CD8-positive, alpha-beta memory T cell (primary cell): ENCODE results near the gene IQSEC1. TPM values are rescaled to one million over a fixed set of nuclear protein-coding genes. Genes with fewer than 3 reads are reported as not detected.

Source experiments
- CTCF ChIA-PET: fragments of 350-600 bp; sonication (Branson Sonifier 250); formaldehyde crosslinking; loops from one replicate; lab custom pipeline; 2021; ENCODE audit warnings: antibody characterized with exemption; lab: Charles Lee
- POLR2A ChIA-PET: fragments of 350-600 bp; sonication (Branson Sonifier 250); formaldehyde crosslinking; loops from one replicate; lab custom pipeline; 2021; ENCODE audit warnings: antibody characterized with exemption; lab: Charles Lee
- DNase-seq, 5 donors: peaks; one replicate each; pipeline versions ENCODE4 v3.0.0 to v3.0.0-alpha.2; 2020 to 2022; ENCODE audit warnings: mixed read lengths in 1 of 5
- H3K27ac ChIP-seq: one replicate; pipeline ENCODE4 v1.7.0; 2013; ENCODE audit warnings: low read depth, mild to moderate bottlenecking, low read length, moderate library complexity
- H3K27me3 ChIP-seq: 2 replicates; pipeline ENCODE4 v1.7.0; 2013; ENCODE audit warnings: low read length, mild to moderate bottlenecking; ENCODE audit not compliant: insufficient read depth, poor library complexity, severe bottlenecking
- H3K36me3 ChIP-seq: 2 replicates; pipeline ENCODE4 v1.7.0; 2013; ENCODE audit warnings: mild to moderate bottlenecking, low read length, moderate library complexity; ENCODE audit not compliant: insufficient read depth
- H3K4me1 ChIP-seq: 2 replicates; pipeline ENCODE4 v1.7.0; 2013; ENCODE audit warnings: mild to moderate bottlenecking, low read length, moderate library complexity; ENCODE audit not compliant: insufficient read depth
- H3K4me3 ChIP-seq: 2 replicates; pipeline ENCODE4 v1.7.0; 2013; ENCODE audit warnings: mild to moderate bottlenecking, low read length
- H3K9me3 ChIP-seq: 2 replicates; pipeline ENCODE4 v1.7.0; 2013; ENCODE audit warnings: mild to moderate bottlenecking, low read length
- H3K27ac Mint-ChIP-seq, 8 donors: one replicate each; pipeline ENCODE4 v1.8.0; 2020 to 2021; ENCODE audit warnings: mixed read lengths in 8 of 8, mild to moderate bottlenecking in 6 of 8, inconsistent platforms in 3 of 8, moderate library complexity in 3 of 8
- H3K27me3 Mint-ChIP-seq, 2 donors: one replicate each; pipeline ENCODE4 v1.8.0; 2020 to 2021; ENCODE audit warnings: mixed read lengths in 2 of 2, mild to moderate bottlenecking in 1 of 2, moderate library complexity in 1 of 2
- H3K36me3 Mint-ChIP-seq, 3 donors: one replicate each; pipeline ENCODE4 v1.8.0; 2020 to 2021; ENCODE audit warnings: mixed read lengths in 3 of 3, inconsistent platforms in 1 of 3, mild to moderate bottlenecking in 1 of 3
- H3K4me1 Mint-ChIP-seq, 3 donors: one replicate each; pipeline ENCODE4 v1.8.0; 2020 to 2021; ENCODE audit warnings: mixed read lengths in 3 of 3, inconsistent platforms in 1 of 3, mild to moderate bottlenecking in 1 of 3
- H3K4me3 Mint-ChIP-seq, 7 donors: one replicate each; pipeline ENCODE4 v1.8.0; 2020 to 2021; ENCODE audit warnings: mixed read lengths in 7 of 7, mild to moderate bottlenecking in 6 of 7, moderate library complexity in 4 of 7, inconsistent platforms in 2 of 7
- H3K9me3 Mint-ChIP-seq, 5 donors: one replicate each; pipeline ENCODE4 v1.8.0; 2020 to 2022; ENCODE audit warnings: mixed read lengths in 5 of 5, mild to moderate bottlenecking in 3 of 5, moderate library complexity in 2 of 5, inconsistent platforms in 1 of 5
- polyA plus RNA-seq: library from polyadenylated mRNA; unstranded; fragments of 300-500 nt; fragmentation: Illumina TruSeq; gene quantifications from one replicate; pipeline ENCODE4 v1.2.3, GENCODE V29; 2021
- total RNA-seq, 2 experiments: library from RNA; stranded (reverse); gene quantifications; one replicate each; pipeline ENCODE4 v1.2.3, GENCODE V29; 2021

The IQSEC1 gene
- total and polyA plus RNA-seq, 3 experiments from 2014 or later = 18.5 to 33.7 (median 19.8) TPM

DNA sequence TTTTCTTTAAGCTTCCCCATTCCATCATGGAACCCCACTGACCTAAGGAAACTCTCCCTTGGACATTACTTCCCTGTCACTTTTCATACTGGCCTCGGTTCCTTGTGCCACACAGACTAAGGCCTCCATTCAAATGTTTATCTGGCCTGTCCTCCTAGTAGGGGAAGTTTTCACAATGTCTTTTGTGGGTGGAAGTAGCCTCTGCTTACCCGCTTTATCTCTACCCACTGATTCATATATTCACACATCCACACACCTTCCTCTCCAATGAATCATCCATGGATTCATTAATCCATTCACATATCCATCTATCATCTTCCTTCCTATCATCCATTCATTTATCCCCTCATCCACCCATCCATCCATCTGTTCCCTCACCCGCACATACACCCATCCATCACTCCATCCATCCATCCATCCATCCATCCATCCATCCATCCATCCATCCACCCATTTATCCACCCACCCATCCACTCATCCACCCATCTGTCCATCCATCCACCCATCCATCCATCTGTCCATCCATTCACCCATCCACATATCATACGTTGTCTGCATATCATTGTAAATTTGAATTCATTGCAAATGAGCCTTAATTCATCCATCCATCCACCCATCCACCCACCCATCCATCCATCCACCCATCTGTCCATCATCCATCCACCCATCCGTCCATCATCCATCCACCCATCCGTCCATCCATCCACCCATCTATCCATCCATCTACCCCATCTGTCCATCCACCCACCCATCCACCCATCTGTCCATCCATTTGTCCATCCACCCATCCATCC lies 49.1 kb downstream of the IQSEC1 start:
- H3K36me3 ChIP-seq = no peaks in the 10 kb centered on the region
- Mint-ChIP-seq H3K9me3 (no peaks in the 10 kb centered on the region), H3K36me3 (peaks cover 0 to 1% (median 0%) of the 10 kb centered on the region in 3 donors), H3K27me3 (no peaks in the 10 kb centered on the region), H3K4me3 (no peak overlapping the region), H3K27ac (peak overlapping the region in 3 of 8 donors; percentile 5 to 57 (median 23)), H3K4me1 (peaks cover 0 to 8% (median 5%) of the 10 kb centered on the region in 3 donors)
- no peaks in the 10 kb centered on the region for H3K9me3 ChIP-seq
- no peak for DNase-seq
- POLR2A ChIA-PET = no interaction called here
- no peaks in the 10 kb centered on the region for H3K4me1 ChIP-seq
- CTCF ChIA-PET = no interaction called here
- no peak overlapping the region for H3K4me3 ChIP-seq
- no peak overlapping the region for H3K27ac ChIP-seq
- H3K27me3 ChIP-seq = no peaks in the 10 kb centered on the region

- Histone ChIP-seq H3K36me3 (no peaks in the 10 kb centered on the region), H3K4me3 (no peak overlapping the region), H3K4me1 (no peaks in the 10 kb centered on the region), H3K27ac (no peak overlapping the region), H3K9me3 (no peaks in the 10 kb centered on the region), H3K27me3 (no peaks in the 10 kb centered on the region)
- Mint-ChIP-seq H3K27ac (peak overlapping the region in 3 of 8 donors; percentile 5 to 57 (median 26)), H3K36me3 (peaks cover 0 to 1% (median 0%) of the 10 kb centered on the region in 3 donors), H3K9me3 (no peaks in the 10 kb centered on the region), H3K4me3 (no peak overlapping the region), H3K4me1 (peaks cover 0 to 8% (median 5%) of the 10 kb centered on the region in 3 donors), H3K27me3 (no peaks in the 10 kb centered on the region)
- no peak for DNase-seq
- POLR2A ChIA-PET = no interaction called here
- CTCF ChIA-PET = no interaction called here
Measured at GRCh38 chr3:13023235-13023970, 49.8 kb downstream of the IQSEC1 start.

DNA sequence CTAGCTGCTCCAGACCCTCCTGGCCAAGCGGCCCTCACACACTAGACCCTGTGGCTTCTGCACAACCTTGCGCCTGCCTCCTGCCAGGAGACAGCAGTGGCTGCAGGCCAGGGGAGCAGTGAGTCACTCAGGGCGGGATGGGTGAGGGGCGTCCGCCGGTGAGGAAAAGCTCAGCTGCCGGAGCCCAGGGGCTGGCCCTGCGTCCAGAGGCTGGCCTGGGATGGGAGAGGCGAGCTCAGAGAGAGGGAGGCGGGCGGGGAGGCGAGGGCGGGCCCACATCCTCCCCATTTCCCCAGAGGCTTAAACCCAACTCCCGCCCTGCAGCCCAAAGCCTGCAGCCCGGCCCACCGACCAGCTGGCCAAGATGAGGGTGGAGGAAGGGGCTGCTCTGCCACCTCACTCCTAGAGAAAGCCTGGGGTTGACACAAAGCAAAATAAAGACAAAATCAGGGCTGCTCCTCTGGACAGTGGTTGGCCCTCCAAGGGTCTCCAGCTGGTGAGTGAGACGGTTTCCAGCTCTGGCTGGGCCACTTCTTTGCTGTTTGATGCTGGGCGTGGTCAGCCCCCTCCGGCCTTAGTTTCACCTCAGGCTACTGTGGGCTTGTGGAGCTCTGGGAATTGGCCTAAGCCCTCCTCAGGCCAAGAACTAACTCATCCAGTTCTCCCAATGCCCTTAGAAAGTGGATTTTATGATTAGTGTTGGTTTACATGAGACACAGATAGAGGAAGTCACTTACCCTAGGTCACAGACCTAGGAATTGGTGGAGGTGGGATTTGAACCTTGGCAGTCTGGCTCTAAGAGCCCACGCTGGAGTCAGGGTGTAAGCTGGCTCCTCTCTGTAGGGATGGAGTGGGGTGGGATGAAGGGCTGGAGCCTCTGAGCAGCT lies 50.6 kb downstream of the IQSEC1 start:
- DNase-seq = peak in 1 of 5 donors; percentile 37
- H3K4me3 ChIP-seq = no peak overlapping the region
- peaks cover 0 to 1% (median 0%) of the 10 kb centered on the region in 3 donors for H3K36me3 Mint-ChIP-seq
- H3K4me1 Mint-ChIP-seq = peaks cover 0 to 10% (median 8%) of the 10 kb centered on the region in 3 donors
- no peaks in the 10 kb centered on the region for H3K27me3 ChIP-seq
- POLR2A ChIA-PET = no interaction called here
- H3K27ac ChIP-seq = no peak overlapping the region
- no peaks in the 10 kb centered on the region for H3K9me3 ChIP-seq
- no peak overlapping the region for H3K4me3 Mint-ChIP-seq
- no peaks in the 10 kb centered on the region for H3K27me3 Mint-ChIP-seq
- no peaks in the 10 kb centered on the region for H3K4me1 ChIP-seq
- H3K27ac Mint-ChIP-seq = peak overlapping the region in 1 of 8 donors; percentile 92
- H3K36me3 ChIP-seq = no peaks in the 10 kb centered on the region
- CTCF ChIA-PET = no interaction called here
- no peaks in the 10 kb centered on the region for H3K9me3 Mint-ChIP-seq

DNA sequence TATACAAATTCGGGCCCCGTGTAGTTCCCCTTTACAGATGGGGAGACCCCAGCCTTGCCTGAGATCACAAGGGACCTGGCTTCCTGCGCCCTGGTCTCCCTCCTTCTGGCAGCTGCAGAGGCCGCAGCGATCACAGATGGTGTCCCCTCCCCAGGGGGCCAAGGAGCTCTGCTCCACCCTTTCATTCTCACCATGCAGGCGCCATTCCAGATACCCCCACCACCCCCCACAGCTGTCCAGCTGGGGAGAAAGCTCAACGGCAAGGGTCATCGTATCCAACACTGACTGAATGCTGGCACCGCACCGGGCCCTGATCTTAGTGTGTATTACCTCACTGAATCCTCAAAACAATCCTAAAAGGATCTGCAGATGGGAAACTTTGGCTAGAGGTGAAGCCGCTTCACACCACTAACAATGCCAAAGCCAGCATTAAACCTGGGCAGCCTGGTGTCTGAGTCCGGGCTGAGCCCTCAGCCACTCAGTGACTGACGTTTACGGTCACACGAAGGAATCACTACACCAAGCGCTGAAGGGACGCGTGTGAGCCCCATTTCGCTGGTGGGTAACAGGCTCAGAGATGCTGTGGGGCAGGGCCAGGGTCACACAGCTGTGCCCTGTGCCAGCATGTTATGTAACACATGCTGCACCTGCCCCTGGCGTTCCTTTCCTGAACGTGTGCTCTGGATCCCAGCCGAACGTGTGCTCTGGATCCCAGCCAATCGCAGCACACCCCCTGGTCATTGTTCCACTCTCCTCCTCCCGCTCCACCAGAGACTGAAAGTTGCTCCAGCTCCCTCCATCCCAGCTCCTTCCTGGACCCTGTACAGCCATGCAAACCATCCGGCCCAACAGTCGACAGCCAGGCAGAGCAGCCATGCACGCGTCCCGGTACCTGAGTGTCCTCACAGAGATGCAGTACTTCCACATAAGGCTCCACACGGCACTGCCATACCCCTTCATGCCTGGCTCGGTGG lies 51.8 kb downstream of the IQSEC1 start:
- ChIA-PET CTCF (no interaction called here), POLR2A (no interaction called here)
- Histone ChIP-seq H3K27ac (no peak overlapping the region), H3K27me3 (no peaks in the 10 kb centered on the region), H3K36me3 (no peaks in the 10 kb centered on the region), H3K4me3 (no peak overlapping the region), H3K9me3 (no peaks in the 10 kb centered on the region), H3K4me1 (peaks cover 9% of the 10 kb centered on the region)
- Mint-ChIP-seq H3K27me3 (no peaks in the 10 kb centered on the region), H3K4me3 (no peak overlapping the region), H3K36me3 (peaks cover 0 to 3% (median 0%) of the 10 kb centered on the region in 3 donors), H3K27ac (peak overlapping the region in 2 of 8 donors; percentile 39 to 67), H3K4me1 (peaks cover 10 to 21% (median 19%) of the 10 kb centered on the region in 3 donors), H3K9me3 (no peaks in the 10 kb centered on the region)
- DNase-seq = peak in 1 of 5 donors; percentile 39

- peaks cover 15 to 33% (median 23%) of the 10 kb centered on the region in 3 donors for H3K4me1 Mint-ChIP-seq
- Histone ChIP-seq H3K36me3 (no peaks in the 10 kb centered on the region), H3K9me3 (no peaks in the 10 kb centered on the region), H3K27me3 (no peaks in the 10 kb centered on the region), H3K4me1 (peaks cover 17% of the 10 kb centered on the region), H3K4me3 (no peak overlapping the region), H3K27ac (no peak overlapping the region)
- H3K27ac Mint-ChIP-seq = peak overlapping the region in 5 of 8 donors; percentile 60 to 83 (median 67)
- ChIA-PET CTCF (no interaction called here), POLR2A (no interaction called here)
- peak overlapping the region in 1 of 7 donors; percentile 34 for H3K4me3 Mint-ChIP-seq
- H3K36me3 Mint-ChIP-seq = peaks cover 0 to 3% (median under 1%) of the 10 kb centered on the region in 3 donors
- H3K9me3 Mint-ChIP-seq = no peaks in the 10 kb centered on the region
- H3K27me3 Mint-ChIP-seq = no peaks in the 10 kb centered on the region
- DNase-seq = peak in 1 of 5 donors; percentile 42
Measured at GRCh38 chr3:13020159-13020750, 53.0 kb downstream of the IQSEC1 start.

DNA sequence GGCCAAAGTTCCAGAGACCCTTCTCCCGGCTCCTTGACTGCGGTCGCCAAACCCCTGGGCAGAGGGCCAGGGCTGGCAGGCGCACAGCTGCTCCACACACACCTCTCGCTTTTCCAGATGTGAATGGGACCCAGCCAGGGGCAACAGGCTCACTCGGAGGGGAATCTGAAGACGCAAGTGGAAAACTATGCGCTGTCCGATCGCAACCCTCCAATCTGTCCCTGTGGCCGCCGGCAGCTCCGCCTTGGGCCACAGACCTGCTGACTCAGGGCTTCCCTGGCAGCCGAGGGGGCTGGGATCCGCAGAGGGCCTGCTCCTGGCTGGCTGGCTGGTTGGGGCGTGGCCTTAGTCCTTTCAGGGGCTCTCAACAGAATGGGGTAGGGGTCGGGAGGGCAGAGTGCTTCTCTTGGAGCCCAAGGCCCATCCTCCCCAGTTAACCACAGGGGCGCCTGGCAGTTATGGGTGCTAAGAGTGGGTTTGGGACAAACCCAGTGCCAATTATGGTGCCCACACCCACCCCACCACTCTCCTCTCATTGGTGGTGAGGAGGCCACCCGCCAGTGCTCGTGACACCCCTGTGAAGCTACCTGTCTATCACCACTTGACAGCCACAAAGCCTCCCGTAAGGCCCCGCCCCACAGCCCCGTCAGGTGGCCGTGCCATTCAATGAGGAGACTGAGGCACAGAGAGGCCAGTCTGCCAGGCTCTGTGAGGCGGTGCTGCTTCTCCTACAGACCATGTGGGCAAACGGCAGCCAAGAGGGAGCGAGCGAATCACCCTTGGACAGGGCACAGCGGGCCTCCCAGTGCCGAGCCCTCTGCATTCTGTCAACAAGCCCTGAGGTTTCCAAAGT lies 53.8 kb downstream of the IQSEC1 start:
- Mint-ChIP-seq H3K27ac (no peak overlapping the region), H3K27me3 (no peaks in the 10 kb centered on the region), H3K4me1 (peaks cover 16 to 40% (median 24%) of the 10 kb centered on the region in 3 donors), H3K36me3 (peaks cover 0 to 3% (median 3%) of the 10 kb centered on the region in 3 donors), H3K9me3 (no peaks in the 10 kb centered on the region), H3K4me3 (no peak overlapping the region)
- no peaks in the 10 kb centered on the region for H3K9me3 ChIP-seq
- no peak overlapping the region for H3K4me3 ChIP-seq
- no peaks in the 10 kb centered on the region for H3K36me3 ChIP-seq
- H3K27me3 ChIP-seq = no peaks in the 10 kb centered on the region
- peaks cover 23% of the 10 kb centered on the region for H3K4me1 ChIP-seq
- DNase-seq = peak in 1 of 5 donors; percentile 44
- CTCF ChIA-PET = interaction anchor here (1.1 kb wide), 1 partner anchor 12 kb away, joined by 3 read pairs; no protein-coding TSS in a partner anchor
- no peak overlapping the region for H3K27ac ChIP-seq
- POLR2A ChIA-PET = no interaction called here
